ENCODE measurements around the gene PFKFB3.

PFKFB3 gene

GRCh38 chr10:6198171-6198570 lies 4.6 kb upstream of the PFKFB3 start:
- ChIA-PET POLR2A (no interaction called here), CTCF (no interaction called here)
- DNase-seq (ENCODE audit: extremely low spot score), result no peak
- TF ChIP-seq CTBP1 (IDR thresholded peaks at IDR 0.05; ENCODE audit: borderline replicate concordance), result no peak
- TF ChIP-seq BHLHE40 (IDR thresholded peaks at IDR 0.05; ENCODE audit: borderline replicate concordance), result no peak
- no peak for TF ChIP-seq ELF4 (IDR thresholded peaks at IDR 0.05)
- no peak for TF ChIP-seq ZNF384 (IDR thresholded peaks at IDR 0.05)
- TF ChIP-seq HDGF (IDR thresholded peaks at IDR 0.05; ENCODE audit: borderline replicate concordance), result no peak
- no peak for TF ChIP-seq TARDBP (IDR thresholded peaks at IDR 0.05)
- no peak for TF ChIP-seq SUZ12 (IDR thresholded peaks at IDR 0.05)
- no peak for TF ChIP-seq ARNT (IDR thresholded peaks at IDR 0.05)
- no peak for TF ChIP-seq FOXM1 (IDR thresholded peaks at IDR 0.05; ENCODE audit: borderline replicate concordance)
- no peak for TF ChIP-seq FOXK2 (IDR thresholded peaks at IDR 0.05)
- TF ChIP-seq LEF1 (IDR thresholded peaks at IDR 0.05; ENCODE audit: borderline replicate concordance), result no peak
- TF ChIP-seq L3MBTL2 (conservative IDR thresholded peaks at IDR 0.05), result no peak
- no peak for TF ChIP-seq SP1 (IDR thresholded peaks at IDR 0.05)
- TF ChIP-seq FOXA1 (IDR thresholded peaks at IDR 0.05), result no peak
- TF ChIP-seq NFRKB (IDR thresholded peaks at IDR 0.05), result no peak
- no peak for TF ChIP-seq PKNOX1 (IDR thresholded peaks at IDR 0.05)

- TF ChIP-seq ZNF384 (IDR thresholded peaks at IDR 0.05), result no peak; the same call in 1 of the 2 replicates
- TF ChIP-seq FOXA1 (IDR thresholded peaks at IDR 0.05), result no peak
- TF ChIP-seq NFRKB (IDR thresholded peaks at IDR 0.05), result no peak
- no peak for TF ChIP-seq ARNT (IDR thresholded peaks at IDR 0.05)
- TF ChIP-seq PKNOX1 (IDR thresholded peaks at IDR 0.05), result no peak
- no peak for TF ChIP-seq SP1 (IDR thresholded peaks at IDR 0.05)
- TF ChIP-seq SUZ12 (IDR thresholded peaks at IDR 0.05), result no peak
- DNase-seq (ENCODE audit: extremely low spot score), result no peak
- CTCF ChIA-PET, result interaction anchor here (1.0 to 2.6 kb wide), 2 partner anchors 26 to 202 kb away, joined by 3 to 9 read pairs; no protein-coding TSS in a partner anchor
- POLR2A ChIA-PET, result no interaction called here
Observed at GRCh38 chr10:6199131-6199733, 3.5 kb upstream of the PFKFB3 start.

GRCh38 chr10:6200440-6200733 lies 2.3 kb upstream of the PFKFB3 start:
- DNase-seq (ENCODE audit: extremely low spot score), result no peak
- POLR2A ChIA-PET, result no interaction called here
- CTCF ChIA-PET, result interaction anchor here (1.6 to 2.6 kb wide), 2 partner anchors 186 to 201 kb away, joined by 3 to 9 read pairs; no protein-coding TSS in a partner anchor
- TF ChIP-seq LEF1 (IDR thresholded peaks at IDR 0.05; ENCODE audit: borderline replicate concordance) (no peak), FOXA1 (IDR thresholded peaks at IDR 0.05) (no peak), FOXK2 (IDR thresholded peaks at IDR 0.05) (no peak), SP1 (IDR thresholded peaks at IDR 0.05) (no peak), FOXM1 (IDR thresholded peaks at IDR 0.05; ENCODE audit: borderline replicate concordance) (no peak), TARDBP (IDR thresholded peaks at IDR 0.05) (no peak), L3MBTL2 (conservative IDR thresholded peaks at IDR 0.05) (no peak), NFRKB (IDR thresholded peaks at IDR 0.05) (no peak), PKNOX1 (IDR thresholded peaks at IDR 0.05) (no peak), ZNF384 (IDR thresholded peaks at IDR 0.05) (no peak)

GRCh38 chr10:6200734-6201515 lies 1.8 kb upstream of the PFKFB3 start:
- ChIA-PET POLR2A (interaction anchor here (0.6 kb wide), 1 partner anchor 74 kb away, joined by 3 read pairs; no protein-coding TSS in a partner anchor), CTCF (interaction anchor here (0.6 to 2.6 kb wide), 5 partner anchors 57 to 201 kb away, joined by 3 to 37 read pairs (median 3); no protein-coding TSS in a partner anchor)
- peak; percentile 39 for DNase-seq (ENCODE audit: extremely low spot score)
- TF ChIP-seq CTBP1 (IDR thresholded peaks at IDR 0.05; ENCODE audit: borderline replicate concordance) (no peak), SUZ12 (IDR thresholded peaks at IDR 0.05) (no peak), ZNF384 (IDR thresholded peaks at IDR 0.05) (no peak), L3MBTL2 (conservative IDR thresholded peaks at IDR 0.05) (peak; percentile 62; the same call in 1 of the 2 replicates), FOXK2 (IDR thresholded peaks at IDR 0.05) (no peak), FOXM1 (IDR thresholded peaks at IDR 0.05; ENCODE audit: borderline replicate concordance) (no peak)

- POLR2A ChIA-PET, result interaction anchor here (0.6 to 1.8 kb wide), 4 partner anchors 12 to 200 kb away, joined by 3 to 20 read pairs (median 8); no protein-coding TSS in a partner anchor
- CTCF ChIA-PET, result interaction anchor here (1.5 to 2.0 kb wide), 3 partner anchors 57 to 200 kb away, joined by 3 to 37 read pairs (median 5); no protein-coding TSS in a partner anchor
- DNase-seq (ENCODE audit: extremely low spot score), result peak; percentile 69
- TF ChIP-seq CTBP1 (IDR thresholded peaks at IDR 0.05; ENCODE audit: borderline replicate concordance), result no peak
- peak; percentile 64; the same call in 1 of the 2 replicates for TF ChIP-seq PKNOX1 (IDR thresholded peaks at IDR 0.05)
- TF ChIP-seq ARNT (IDR thresholded peaks at IDR 0.05), result no peak
- TF ChIP-seq L3MBTL2 (conservative IDR thresholded peaks at IDR 0.05), result peak; percentile 49
Observed at GRCh38 chr10:6201516-6201975, 1.2 kb upstream of the PFKFB3 start.
